Cardiac muscle cell (in vitro differentiated cells and primary cell): ENCODE results near the gene VEPH1. TPM values are rescaled to one million over a fixed set of nuclear protein-coding genes. Genes with fewer than 3 reads are reported as not detected.

Source experiments
- DNase-seq, 2 donors: peaks; one replicate each; pipeline versions ENCODE4 v3.0.0 to v3.0.0-alpha.2; 2010 to 2017; ENCODE audit warnings: low read depth in 1 of 2, low spot score in 1 of 2
- H3K27ac ChIP-seq: fragments of 200-600 bp; sonication (generic); 2 replicates; pipeline ENCODE4 v1.5.1; 2016
- H3K27me3 ChIP-seq: fragments of 200-600 bp; sonication (generic); 2 replicates; pipeline ENCODE4 v1.6.0; 2016; ENCODE audit warnings: control low read depth
- H3K36me3 ChIP-seq: fragments of 200-600 bp; sonication (generic); 2 replicates; pipeline ENCODE4 v1.5.1; 2016; ENCODE audit warnings: control low read depth
- H3K4me1 ChIP-seq: fragments of 200-600 bp; sonication (generic); 2 replicates; pipeline ENCODE4 v1.8.1; 2017; ENCODE audit warnings: low read depth, mild to moderate bottlenecking, mixed run types
- H3K4me3 ChIP-seq: fragments of 200-600 bp; sonication (generic); 2 replicates; pipeline ENCODE4 v1.5.1; 2016; ENCODE audit warnings: mild to moderate bottlenecking
- H3K9me3 ChIP-seq: fragments of 200-600 bp; sonication (generic); 2 replicates; pipeline ENCODE4 v1.5.1; 2017; ENCODE audit warnings: low read depth, mild to moderate bottlenecking, control low read depth
- CTCF ChIP-seq: IDR thresholded peaks from 2 replicates; pipeline ENCODE4 v1.5.1; 2012; ENCODE audit warnings: low read depth, mild to moderate bottlenecking, low read length
- polyA plus RNA-seq: library from polyadenylated mRNA; unstranded; fragments of >200 nt; fragmentation: Nextera tagmentation; extraction: Ambion mirVana; gene quantifications from 2 replicates; pipeline ENCODE4 v1.2.1, GENCODE V29; 2016
- total RNA-seq: library from RNA; depleted of rRNA; stranded (reverse); fragments of >200 nt; gene quantifications from 2 replicates; pipeline ENCODE4 v1.2.3, GENCODE V29; 2016

The VEPH1 gene
- total and polyA plus RNA-seq, 2 experiments from 2014 or later = 1.1 to 1.7 TPM

- H3K27ac ChIP-seq = no peak overlapping the region
- DNase-seq = no peak
- no peaks in the 10 kb centered on the region for H3K27me3 ChIP-seq
- H3K36me3 ChIP-seq = no peaks in the 10 kb centered on the region
- no peaks in the 10 kb centered on the region for H3K9me3 ChIP-seq
- no peak for TF ChIP-seq CTCF
- no peak overlapping the region for H3K4me3 ChIP-seq
- H3K4me1 ChIP-seq = no peaks in the 10 kb centered on the region
Observed at GRCh38 chr3:157452097-157452496, 51.1 kb downstream of the VEPH1 start.

- Histone ChIP-seq H3K4me1 (no peaks in the 10 kb centered on the region), H3K36me3 (no peaks in the 10 kb centered on the region), H3K27me3 (no peaks in the 10 kb centered on the region), H3K9me3 (no peaks in the 10 kb centered on the region), H3K27ac (no peak overlapping the region), H3K4me3 (no peak overlapping the region)
- TF ChIP-seq CTCF = peak; percentile 75
- DNase-seq = peak in 1 of 2 donors; percentile 76
Observed at GRCh38 chr3:157447026-157447694, 56.1 kb downstream of the VEPH1 start.

- Histone ChIP-seq H3K36me3 (no peaks in the 10 kb centered on the region), H3K9me3 (no peaks in the 10 kb centered on the region), H3K4me3 (no peak overlapping the region)
Observed at GRCh38 chr3:157445857-157446256, 57.4 kb downstream of the VEPH1 start.

GRCh38 chr3:157444797-157445184, 58.4 kb downstream of the VEPH1 start:
- no peaks in the 10 kb centered on the region for H3K4me1 ChIP-seq
- no peaks in the 10 kb centered on the region for H3K27me3 ChIP-seq
- no peak overlapping the region for H3K4me3 ChIP-seq
- DNase-seq = peak in 1 of 2 donors; percentile 49
- H3K36me3 ChIP-seq = no peaks in the 10 kb centered on the region
- no peak overlapping the region for H3K27ac ChIP-seq
- TF ChIP-seq CTCF = no peak
- H3K9me3 ChIP-seq = no peaks in the 10 kb centered on the region

More at GRCh38 chr3:157445857-157446256, 57.4 kb downstream of the VEPH1 start:
- no peak for TF ChIP-seq CTCF
- peak in 1 of 2 donors; percentile 86 for DNase-seq
- Histone ChIP-seq H3K4me1 (no peaks in the 10 kb centered on the region), H3K27ac (no peak overlapping the region), H3K27me3 (no peaks in the 10 kb centered on the region)

- Histone ChIP-seq H3K27me3 (peaks cover 4% of the 10 kb centered on the region), H3K9me3 (no peaks in the 10 kb centered on the region), H3K4me1 (no peaks in the 10 kb centered on the region), H3K4me3 (no peak overlapping the region), H3K27ac (no peak overlapping the region), H3K36me3 (no peaks in the 10 kb centered on the region)
- TF ChIP-seq CTCF = no peak
- DNase-seq = peak in 1 of 2 donors; percentile 80
Observed at GRCh38 chr3:157443905-157444796, 59.1 kb downstream of the VEPH1 start.
